Trophoblast cell (in vitro differentiated cells and primary cell): ENCODE data around the gene UQCC2.

Experiments
- DNase-seq, 2 donors: peaks; one replicate each; pipeline ENCODE4 v3.0.0-alpha.2; 2016
- H2AFZ ChIP-seq: 2 replicates; pipeline ENCODE4 v1.6.1; 2013; ENCODE audit warnings: low read length, moderate library complexity, mild to moderate bottlenecking; ENCODE audit not compliant: insufficient read depth, poor library complexity
- H2AK5ac ChIP-seq: 2 replicates; pipeline ENCODE4 v1.6.1; 2013; ENCODE audit warnings: mild to moderate bottlenecking, low read length
- H2BK120ac ChIP-seq: 2 replicates; pipeline ENCODE4 v1.6.1; 2013; ENCODE audit warnings: low read length, mild to moderate bottlenecking, moderate library complexity; ENCODE audit not compliant: insufficient read depth, poor library complexity
- H2BK12ac ChIP-seq: 2 replicates; pipeline ENCODE4 v1.6.1; 2013; ENCODE audit warnings: mild to moderate bottlenecking, low read length, moderate library complexity
- H2BK5ac ChIP-seq: 2 replicates; pipeline ENCODE4 v1.6.1; 2013; ENCODE audit warnings: low read length, low read depth, moderate library complexity, mild to moderate bottlenecking; ENCODE audit not compliant: poor library complexity
- H3K14ac ChIP-seq: 2 replicates; pipeline ENCODE4 v1.6.1; 2013; ENCODE audit warnings: mild to moderate bottlenecking, low read length
- H3K18ac ChIP-seq: 2 replicates; pipeline ENCODE4 v1.6.1; 2013; ENCODE audit warnings: mild to moderate bottlenecking, low read length
- H3K23ac ChIP-seq: 2 replicates; pipeline ENCODE4 v1.6.1; 2013; ENCODE audit warnings: low read length
- H3K27ac ChIP-seq: 2 replicates; pipeline ENCODE4 v1.5.1; 2013; ENCODE audit warnings: low read depth, mild to moderate bottlenecking, inconsistent platforms, low read length, moderate library complexity
- H3K27me3 ChIP-seq: 2 replicates; pipeline ENCODE4 v1.6.1; 2013; ENCODE audit warnings: inconsistent platforms, mild to moderate bottlenecking, low read length, moderate library complexity; ENCODE audit not compliant: insufficient read depth
- H3K36me3 ChIP-seq, 2 experiments: 1 replicate in 1 of 2; 2 replicates in 1 of 2; pipeline ENCODE4 v1.6.1; 2013; ENCODE audit warnings: low read length in 2 of 2, mild to moderate bottlenecking in 2 of 2, moderate library complexity in 1 of 2; ENCODE audit not compliant: insufficient read depth in 2 of 2, control insufficient read depth in 1 of 2
- H3K4ac ChIP-seq: 2 replicates; pipeline ENCODE4 v1.6.1; 2013; ENCODE audit warnings: low read depth, mild to moderate bottlenecking, low read length, moderate library complexity
- H3K4me1 ChIP-seq, 2 experiments: 1 replicate in 1 of 2; 2 replicates in 1 of 2; pipeline ENCODE4 v1.6.1; 2013; ENCODE audit warnings: low read length in 2 of 2, mild to moderate bottlenecking in 2 of 2, moderate library complexity in 1 of 2; ENCODE audit not compliant: insufficient read depth in 2 of 2, control insufficient read depth in 1 of 2
- H3K4me2 ChIP-seq: 2 replicates; pipeline ENCODE4 v1.6.1; 2013; ENCODE audit warnings: inconsistent platforms, mild to moderate bottlenecking, low read length, moderate library complexity
- H3K4me3 ChIP-seq: 2 replicates; pipeline ENCODE4 v1.5.1; 2013; ENCODE audit warnings: mild to moderate bottlenecking, low read depth, low read length, inconsistent platforms
- H3K79me1 ChIP-seq: one replicate; pipeline ENCODE4 v1.6.1; 2013; ENCODE audit warnings: low read length
- H3K79me2 ChIP-seq: 2 replicates; pipeline ENCODE4 v1.6.1; 2013; ENCODE audit warnings: low read length, mild to moderate bottlenecking; ENCODE audit not compliant: control insufficient read depth, insufficient read depth, poor library complexity
- H3K9ac ChIP-seq: 2 replicates; pipeline ENCODE4 v1.6.1; 2013; ENCODE audit warnings: mild to moderate bottlenecking, low read length
- H3K9me3 ChIP-seq: 2 replicates; pipeline ENCODE4 v1.6.1; 2013; ENCODE audit warnings: low read depth, mild to moderate bottlenecking, control low read depth, inconsistent platforms, low read length; ENCODE audit not compliant: insufficient read depth
- H4K12ac ChIP-seq: 2 replicates; pipeline ENCODE4 v1.6.1; 2013; ENCODE audit warnings: low read depth, mild to moderate bottlenecking, low read length, moderate library complexity
- H4K8ac ChIP-seq: 2 replicates; pipeline ENCODE4 v1.6.1; 2013; ENCODE audit warnings: low read depth, mild to moderate bottlenecking, low read length, moderate library complexity
- H4K91ac ChIP-seq: one replicate; pipeline ENCODE4 v1.6.1; 2013; ENCODE audit warnings: low read depth, mild to moderate bottlenecking, low read length, moderate library complexity
- WGBS: extraction: QIAGEN DNeasy Blood & Tissue Kit; methylation state at CpG from one replicate; pipeline ENCODE4 v1.1.7; 2013; ENCODE audit warnings: missing lambda C conversion rate; ENCODE audit not compliant: insufficient read length, insufficient coverage; ENCODE audit errors: extremely low coverage; 5-methylcytosine and 5-hydroxymethylcytosine counted together

The UQCC2 gene

DNA sequence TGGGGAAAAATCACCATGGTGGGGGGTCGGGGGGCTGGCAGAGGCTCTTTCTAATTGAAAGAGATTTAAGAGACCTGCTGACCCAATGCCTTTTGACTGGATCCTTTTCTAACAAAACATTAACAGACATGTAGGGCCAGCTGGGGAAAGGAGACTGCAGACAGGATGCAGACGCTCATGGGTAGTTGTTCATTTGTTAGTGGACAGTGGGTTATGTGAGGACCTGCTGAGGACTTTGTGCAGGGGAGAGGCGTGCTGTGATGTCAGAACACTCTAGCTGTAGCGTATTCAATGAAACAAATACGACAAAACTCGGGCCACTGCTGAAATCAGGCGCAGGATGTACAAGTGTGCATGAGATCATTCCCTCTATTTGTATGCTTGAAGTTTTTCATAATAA lies 34.0 kb upstream of the UQCC2 start:
- Histone ChIP-seq H3K4me1 (peaks cover 17 to 22% of the 10 kb centered on the region in 2 experiments), H3K79me2 (peaks cover 2% of the 10 kb centered on the region), H4K12ac (no peak overlapping the region), H3K79me1 (peaks cover 9% of the 10 kb centered on the region), H2BK5ac (no peak overlapping the region), H4K8ac (peak overlapping the region; percentile 33), H3K14ac (no peak overlapping the region), H4K91ac (peak overlapping the region; percentile 69), H2BK12ac (peak overlapping the region; percentile 47), H3K23ac (no peak overlapping the region), H3K4me2 (peak overlapping the region; percentile 56), H3K27ac (no peak overlapping the region), H3K9ac (no peak overlapping the region), H2BK120ac (no peak overlapping the region), H2AK5ac (no peak overlapping the region), H2AFZ (no peak overlapping the region), H3K4ac (no peak overlapping the region), H3K9me3 (peaks cover 2% of the 10 kb centered on the region), H3K36me3 (no peaks in the 10 kb centered on the region), H3K18ac (no peak overlapping the region), H3K4me3 (no peak overlapping the region), H3K27me3 (no peaks in the 10 kb centered on the region)
- no peak for DNase-seq
- WGBS, result no CpG with 5 or more reads among the region's 7 CpGs

DNA sequence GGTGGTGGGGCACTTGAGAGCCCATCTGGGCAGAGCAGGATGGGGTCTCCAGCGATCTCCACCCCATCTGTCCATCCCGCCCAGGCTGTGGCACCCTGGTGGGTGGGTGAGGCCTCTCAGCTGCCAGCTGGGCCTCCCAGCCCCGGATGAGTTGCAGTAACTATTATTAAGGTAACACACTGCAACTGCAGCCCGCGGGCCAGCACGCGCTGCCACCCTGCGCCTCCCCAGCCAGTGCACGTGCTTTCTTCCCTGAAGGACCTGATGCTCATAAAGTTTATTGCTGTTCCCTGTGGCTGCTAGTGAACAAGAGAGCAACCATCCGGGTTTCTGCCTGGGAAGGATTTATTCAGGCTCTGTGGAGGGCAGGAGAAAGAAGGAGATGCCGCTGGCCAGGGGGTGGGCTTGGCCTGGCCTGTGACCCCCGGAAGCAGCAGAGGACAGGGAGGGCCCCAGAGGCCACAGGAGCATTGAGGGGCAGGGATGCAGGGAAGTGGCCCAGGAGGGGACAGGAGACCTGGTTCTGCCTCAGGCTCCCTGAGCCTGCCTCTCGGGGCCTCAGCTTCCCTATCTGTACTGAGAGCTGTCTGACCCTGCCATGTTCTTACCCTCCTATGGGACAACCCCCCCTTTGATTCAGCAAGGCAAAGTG lies 33.5 kb upstream of the UQCC2 start:
- Histone ChIP-seq H3K79me2 (peaks cover 2% of the 10 kb centered on the region), H3K9ac (no peak overlapping the region), H4K91ac (peak overlapping the region; percentile 69), H3K23ac (no peak overlapping the region), H2BK5ac (no peak overlapping the region), H3K4me3 (no peak overlapping the region), H3K14ac (peak overlapping the region; percentile 33), H3K27ac (no peak overlapping the region), H3K27me3 (no peaks in the 10 kb centered on the region), H2AK5ac (peak overlapping the region; percentile 37), H3K9me3 (peaks cover 2% of the 10 kb centered on the region), H2BK12ac (peak overlapping the region; percentile 47), H4K8ac (peak overlapping the region; percentile 33), H3K36me3 (no peaks in the 10 kb centered on the region), H4K12ac (no peak overlapping the region), H3K18ac (peak overlapping the region; percentile 5), H2BK120ac (peak overlapping the region; percentile 53), H3K4me1 (peaks cover 17 to 22% of the 10 kb centered on the region in 2 experiments), H3K4me2 (no peak overlapping the region), H3K4ac (no peak overlapping the region), H3K79me1 (peaks cover 9% of the 10 kb centered on the region), H2AFZ (no peak overlapping the region)
- WGBS, result no CpG with 5 or more reads among the region's 13 CpGs
- no peak for DNase-seq

DNA sequence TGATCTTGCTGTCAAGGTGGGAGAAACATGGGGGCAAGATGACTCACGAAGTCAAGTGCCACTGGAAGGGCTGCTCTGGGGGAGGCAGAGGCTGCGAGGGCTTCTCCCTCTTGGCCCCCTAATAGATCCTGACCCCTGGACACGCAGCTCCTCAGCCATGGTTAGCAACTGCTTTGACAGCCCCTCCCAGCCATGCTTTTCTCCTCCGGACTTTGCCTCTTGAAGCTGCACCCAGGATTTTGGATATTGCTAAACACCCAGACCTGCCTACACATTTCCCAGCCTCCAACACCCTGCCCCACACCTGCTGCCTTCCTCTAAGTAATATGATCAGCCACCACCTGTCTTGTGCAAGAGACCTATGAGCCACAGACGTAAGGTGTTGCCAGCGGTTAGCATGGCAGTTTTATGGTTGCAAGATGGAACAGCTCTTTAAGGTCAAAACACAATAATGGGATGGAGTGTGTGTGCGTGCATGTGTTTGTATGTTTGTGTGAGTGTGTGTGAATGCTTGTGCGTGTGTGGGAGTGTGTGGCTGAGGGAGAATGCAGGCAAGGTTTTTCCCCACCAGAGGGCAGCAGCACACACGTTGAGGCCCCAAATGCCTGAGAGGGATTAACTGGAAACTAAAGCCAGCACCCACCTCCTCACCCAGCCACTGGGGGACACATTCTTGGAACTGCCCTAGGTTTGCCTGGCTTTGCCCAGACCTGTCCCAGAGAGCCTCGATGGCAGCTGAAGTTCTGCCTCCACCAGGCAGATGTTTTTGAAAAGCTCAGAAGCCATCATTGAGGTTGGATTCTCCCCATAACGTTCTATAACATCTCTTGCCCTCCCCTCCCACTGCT lies 32.7 kb upstream of the UQCC2 start:
- H3K27me3 ChIP-seq, result no peaks in the 10 kb centered on the region
- H2BK120ac ChIP-seq, result no peak overlapping the region
- peak; percentile 46 to 71 for DNase-seq
- no peak overlapping the region for H2AK5ac ChIP-seq
- H3K36me3 ChIP-seq, result no peaks in the 10 kb centered on the region
- no peak overlapping the region for H3K4ac ChIP-seq
- H3K9me3 ChIP-seq, result peaks cover 2% of the 10 kb centered on the region
- H2AFZ ChIP-seq, result no peak overlapping the region
- no peak overlapping the region for H2BK5ac ChIP-seq
- no peak overlapping the region for H3K4me2 ChIP-seq
- H4K12ac ChIP-seq, result no peak overlapping the region
- H3K79me2 ChIP-seq, result peaks cover 2% of the 10 kb centered on the region
- H3K79me1 ChIP-seq, result peaks cover 9% of the 10 kb centered on the region
- no peak overlapping the region for H3K18ac ChIP-seq
- no peak overlapping the region for H3K27ac ChIP-seq
- H3K4me3 ChIP-seq, result no peak overlapping the region
- no peak overlapping the region for H3K9ac ChIP-seq
- no peak overlapping the region for H3K14ac ChIP-seq
- no CpG with 5 or more reads among the region's 11 CpGs for WGBS
- no peak overlapping the region for H4K8ac ChIP-seq
- peaks cover 17 to 22% of the 10 kb centered on the region in 2 experiments for H3K4me1 ChIP-seq
- H3K23ac ChIP-seq, result no peak overlapping the region
- no peak overlapping the region for H2BK12ac ChIP-seq
- no peak overlapping the region for H4K91ac ChIP-seq

DNA sequence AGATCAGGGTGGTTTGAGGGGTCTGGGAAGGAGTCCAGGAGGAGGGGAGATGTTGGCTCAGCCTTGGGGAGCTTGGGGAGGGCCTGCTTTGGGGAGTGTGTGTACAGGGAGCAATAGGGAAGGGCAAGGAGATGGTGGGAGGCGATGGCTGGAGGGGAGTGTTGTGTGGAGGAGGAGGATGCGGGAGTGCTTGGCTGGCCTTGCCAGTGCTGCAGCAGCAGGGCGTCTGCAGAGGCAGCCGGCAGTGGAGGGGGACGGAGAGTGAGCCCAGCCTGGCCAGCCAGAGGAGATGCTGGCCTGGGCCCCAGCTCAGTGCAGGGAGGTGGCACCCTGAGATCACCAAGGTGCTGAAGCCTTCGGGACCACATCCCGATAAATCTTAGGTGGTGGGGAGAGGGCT lies 31.3 kb upstream of the UQCC2 start:
- no peak for DNase-seq
- H3K27me3 ChIP-seq, result no peaks in the 10 kb centered on the region
- H3K23ac ChIP-seq, result no peak overlapping the region
- no CpG with 5 or more reads among the region's 7 CpGs for WGBS
- H3K9me3 ChIP-seq, result peaks cover 2% of the 10 kb centered on the region
- H3K9ac ChIP-seq, result no peak overlapping the region
- H2BK12ac ChIP-seq, result no peak overlapping the region
- H3K27ac ChIP-seq, result no peak overlapping the region
- peak overlapping the region; percentile 22 for H2AK5ac ChIP-seq
- H3K4me2 ChIP-seq, result no peak overlapping the region
- H3K79me1 ChIP-seq, result peaks cover 9% of the 10 kb centered on the region
- no peak overlapping the region for H4K12ac ChIP-seq
- no peak overlapping the region for H3K18ac ChIP-seq
- H2BK5ac ChIP-seq, result no peak overlapping the region
- H3K36me3 ChIP-seq, result no peaks in the 10 kb centered on the region
- H3K4me1 ChIP-seq, result peaks cover 17 to 22% of the 10 kb centered on the region in 2 experiments
- no peak overlapping the region for H3K4me3 ChIP-seq
- H4K8ac ChIP-seq, result no peak overlapping the region
- no peak overlapping the region for H3K14ac ChIP-seq
- H3K4ac ChIP-seq, result no peak overlapping the region
- no peak overlapping the region for H2BK120ac ChIP-seq
- no peak overlapping the region for H2AFZ ChIP-seq
- no peak overlapping the region for H4K91ac ChIP-seq
- peaks cover 2% of the 10 kb centered on the region for H3K79me2 ChIP-seq
